ENCODE results near the gene ZIC2. TPM values are rescaled to one million over a fixed set of nuclear protein-coding genes. Genes with fewer than 3 reads are reported as not detected.

Gene ZIC2
- total and polyA plus RNA-seq, 2 of the 4 experiments (the other 2 are of a cell fraction): not detected

- Histone ChIP-seq H4K5ac (ENCODE audit: low read depth, low read length) (no peak overlapping the region), H3K9ac (ENCODE audit: low read depth, low read length) (no peak overlapping the region), H2AK5ac (ENCODE audit: low read depth, low read length) (no peak overlapping the region), H3K56ac (ENCODE audit: extremely low read depth, insufficient read depth, low read length) (no peak overlapping the region), H3K27ac (ENCODE audit: insufficient read depth, low read length) (no peak overlapping the region), H3K9me3 (ENCODE audit: control insufficient read depth, insufficient read depth, low read length) (no peaks in the 10 kb centered on the region), H3K36me3 (ENCODE audit: control insufficient read depth, insufficient read depth, low read length) (no peaks in the 10 kb centered on the region), H3K4me1 (ENCODE audit: control insufficient read depth, insufficient read depth, low read length) (no peaks in the 10 kb centered on the region), H3K14ac (replicated peaks; ENCODE audit: low read depth, low read length) (no peak overlapping the region), H3K79me1 (ENCODE audit: low read depth in 1 of 2, low read length in 2 of 2) (no peaks in the 10 kb centered on the region), H3K27me3 (ENCODE audit: control insufficient read depth, insufficient read depth, low read length) (peaks cover 9% of the 10 kb centered on the region; the same call in 1 of the 2 replicates), H3K18ac (ENCODE audit: low read depth, low read length) (no peak overlapping the region), H2BK5ac (ENCODE audit: low read depth, low read length, poor library complexity, severe bottlenecking) (no peak overlapping the region), H2BK15ac (ENCODE audit: low read depth, low read length) (no peak overlapping the region), H4K91ac (ENCODE audit: insufficient read depth, low read depth, low read length) (no peak overlapping the region), H4K8ac (ENCODE audit: low read depth in 2 of 2, low read length in 2 of 2) (no peak overlapping the region), H2BK120ac (ENCODE audit: low read depth, low read length) (no peak overlapping the region), H3K4ac (ENCODE audit: low read depth, low read length) (no peak overlapping the region), H2BK20ac (ENCODE audit: low read depth, low read length) (no peak overlapping the region), H3K4me3 (ENCODE audit: insufficient read depth, low read depth, low read length) (no peak overlapping the region), H3K9me1 (ENCODE audit: insufficient read depth, low read length) (no peaks in the 10 kb centered on the region), H2AFZ (replicated peaks; ENCODE audit: low read length, poor library complexity) (peak overlapping the region; percentile 7), H4K20me1 (ENCODE audit: insufficient read depth, low read length) (no peaks in the 10 kb centered on the region), H3K4me2 (ENCODE audit: low read depth, low read length) (no peak overlapping the region), H2AK9ac (replicated peaks; ENCODE audit: low read depth, low read length, poor library complexity) (no peak overlapping the region), H3K23ac (ENCODE audit: low read depth, low read length) (no peak overlapping the region)
- BruUV-seq (replicated peaks): no TSS peak
- DNase-seq (no peak), ATAC-seq (ENCODE audit: low read depth) (no peak)
- dilution Hi-C loops (cut with HindIII; ENCODE audit: low sequenced_read_pairs, unreplicated experiment): no loop called here
- WGBS, 2 experiments (ENCODE audit: extremely low coverage in 2 of 2, insufficient read length in 1 of 2): 60% methylated on average over 2 of the region's 2 CpGs; no CpG with 5 or more reads in 1 of the 2 experiments
- ChIA-PET CTCF (no interaction called here), POLR2A (ENCODE audit: unreplicated experiment) (no interaction called here)
- in situ Hi-C loops (cut with MboI; ENCODE audit: low sequenced_read_pairs): no loop called here
- TF ChIP-seq, protein P1, sequence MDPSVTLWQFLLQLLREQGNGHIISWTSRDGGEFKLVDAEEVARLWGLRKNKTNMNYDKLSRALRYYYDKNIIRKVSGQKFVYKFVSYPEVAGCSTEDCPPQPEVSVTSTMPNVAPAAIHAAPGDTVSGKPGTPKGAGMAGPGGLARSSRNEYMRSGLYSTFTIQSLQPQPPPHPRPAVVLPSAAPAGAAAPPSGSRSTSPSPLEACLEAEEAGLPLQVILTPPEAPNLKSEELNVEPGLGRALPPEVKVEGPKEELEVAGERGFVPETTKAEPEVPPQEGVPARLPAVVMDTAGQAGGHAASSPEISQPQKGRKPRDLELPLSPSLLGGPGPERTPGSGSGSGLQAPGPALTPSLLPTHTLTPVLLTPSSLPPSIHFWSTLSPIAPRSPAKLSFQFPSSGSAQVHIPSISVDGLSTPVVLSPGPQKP (IDR thresholded peaks at IDR 0.05; ENCODE audit: borderline replicate concordance, low read depth, low read length): no peak
- TF ChIP-seq FOS (IDR thresholded peaks at IDR 0.05; ENCODE audit: low read depth, low read length): no peak
- intact Hi-C loops (cut with micrococcal nuclease): no loop called here
These were observed 45.8 kb upstream of the ZIC2 start for GRCh38 chr13:99935772-99936171.

Measured in IMR-90 (cell line).